HT1080 (cell line): ENCODE results near the gene FAM20C. TPM values are rescaled to one million over a fixed set of nuclear protein-coding genes. Genes with fewer than 3 reads are reported as not detected.

Experiments
- DNase-seq: peaks from one replicate; pipeline ENCODE4 v3.0.0-alpha.2; 2015; ENCODE audit warnings: low read depth
- total RNA-seq: library from RNA; depleted of rRNA; stranded (reverse); fragments of >200 nt; shearing (Covaris generic); gene quantifications from 2 replicates; pipeline ENCODE4 v1.2.3, GENCODE V29; 2014

FAM20C gene
- total RNA-seq, 1 experiment from 2014 or later = 31.3 TPM

DNA sequence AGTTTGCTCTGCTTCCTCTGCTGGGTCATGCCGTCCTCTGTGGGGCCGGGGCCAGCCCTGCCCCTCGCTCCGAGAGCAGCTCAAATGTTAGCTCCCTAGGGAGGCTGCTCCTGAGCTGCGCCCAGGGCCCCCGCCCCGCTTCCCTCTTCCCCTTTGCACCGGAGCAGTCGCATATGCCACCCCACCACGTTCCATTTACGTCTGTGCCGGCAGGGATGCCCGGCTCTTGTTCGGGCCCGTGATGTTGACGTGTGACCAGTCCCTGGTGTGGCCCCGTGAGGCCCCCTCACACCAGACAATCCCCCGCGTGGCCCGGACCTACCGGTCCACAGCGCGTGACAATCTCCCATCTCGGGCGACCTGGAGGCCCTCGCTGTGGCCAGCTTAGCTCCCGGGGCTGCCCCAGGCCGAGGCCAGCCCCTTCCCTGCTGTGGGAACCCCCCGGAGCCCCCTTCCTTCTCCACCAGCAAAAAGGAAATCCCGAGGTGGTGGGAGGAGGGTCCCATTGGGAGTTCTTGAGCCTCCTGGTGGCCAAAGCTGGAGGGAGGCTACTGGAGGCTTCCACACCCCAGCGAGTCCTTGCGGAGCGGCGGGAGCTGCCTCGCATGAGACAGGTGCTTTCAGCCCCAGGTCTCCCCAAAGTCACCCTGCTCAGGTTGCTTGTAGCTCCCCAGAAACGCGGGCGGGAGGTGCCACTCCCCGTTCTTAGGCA lies 15.2 kb downstream of the FAM20C start:
- no peak for DNase-seq

DNA sequence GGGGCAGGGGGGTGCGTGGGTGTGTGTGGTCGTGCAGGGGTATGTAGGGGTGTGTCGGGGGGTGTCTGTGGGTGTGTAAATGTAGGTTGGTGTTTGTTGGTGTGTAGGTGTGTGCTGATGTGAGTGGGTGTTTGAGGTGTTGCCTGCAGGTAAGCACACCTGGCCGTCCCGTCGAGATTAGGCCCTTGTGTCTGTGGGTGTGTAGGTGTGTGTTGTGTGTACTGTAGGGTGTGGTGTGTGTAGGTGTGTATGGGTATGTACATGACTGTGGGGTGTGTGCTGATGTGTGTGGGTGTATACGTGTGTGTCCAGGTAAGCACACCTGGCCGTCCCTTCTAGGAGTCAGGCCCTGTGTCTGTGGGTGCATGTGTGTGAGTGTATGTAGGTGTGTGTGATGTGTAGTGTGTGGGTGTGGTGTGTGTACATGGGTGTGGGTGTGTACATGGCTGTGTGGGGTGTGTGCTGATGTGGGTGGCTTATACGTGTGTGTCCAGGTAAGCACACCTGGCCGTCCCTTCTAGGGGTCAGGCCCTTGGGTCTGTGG lies 15.8 kb downstream of the FAM20C start:
- DNase-seq = no peak

DNA sequence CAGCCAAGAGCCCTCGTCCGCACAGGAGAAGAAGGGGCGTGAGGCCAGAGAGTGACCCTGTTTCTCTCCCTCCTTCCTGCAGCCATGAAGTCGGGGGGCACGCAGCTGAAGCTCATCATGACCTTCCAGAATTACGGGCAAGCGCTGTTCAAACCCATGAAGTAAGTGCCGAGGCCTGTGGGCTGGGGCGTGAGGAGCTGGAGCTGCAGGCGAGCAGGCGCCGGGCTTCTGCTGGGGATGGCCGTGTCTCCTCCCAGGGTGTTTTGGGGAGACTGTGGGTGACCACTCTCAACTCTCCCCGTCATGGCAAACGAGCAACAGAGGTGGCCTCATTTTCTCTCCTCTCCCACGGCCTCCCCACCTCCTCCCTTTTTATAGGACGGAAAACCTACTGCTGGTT lies 16.4 kb downstream of the FAM20C start:
- DNase-seq = no peak

GRCh38 chr7:209416-209815 lies 17.0 kb downstream of the FAM20C start:
- no peak for DNase-seq

DNA sequence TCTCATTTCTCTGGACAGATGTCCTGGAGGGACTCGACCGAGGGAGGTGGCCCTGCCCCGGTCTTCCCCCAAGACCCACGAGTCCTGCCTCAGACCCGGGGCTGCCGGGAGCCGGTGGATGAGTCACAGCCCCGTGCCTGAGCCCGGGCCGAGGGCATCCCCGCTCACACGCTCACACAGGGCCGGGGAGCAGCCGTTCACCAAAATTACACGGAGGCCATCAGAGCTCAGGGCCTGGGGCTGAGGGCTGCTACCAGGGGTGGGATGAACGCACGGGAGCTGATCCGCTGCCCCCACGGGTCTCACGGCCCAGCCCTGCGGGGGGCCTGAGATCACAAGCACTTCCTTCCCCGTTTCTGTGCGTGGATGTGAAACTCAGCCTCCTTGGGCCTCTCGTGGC lies 17.5 kb downstream of the FAM20C start:
- no peak for DNase-seq

- no peak for DNase-seq
Measured at GRCh38 chr7:210401-210925, 18.1 kb downstream of the FAM20C start.

- no peak for DNase-seq
Measured at GRCh38 chr7:211033-211714, 18.8 kb downstream of the FAM20C start.

- DNase-seq = no peak
Measured at GRCh38 chr7:211715-212058, 19.3 kb downstream of the FAM20C start.

- DNase-seq = no peak
Measured at GRCh38 chr7:212754-213153, 20.4 kb downstream of the FAM20C start.

DNA sequence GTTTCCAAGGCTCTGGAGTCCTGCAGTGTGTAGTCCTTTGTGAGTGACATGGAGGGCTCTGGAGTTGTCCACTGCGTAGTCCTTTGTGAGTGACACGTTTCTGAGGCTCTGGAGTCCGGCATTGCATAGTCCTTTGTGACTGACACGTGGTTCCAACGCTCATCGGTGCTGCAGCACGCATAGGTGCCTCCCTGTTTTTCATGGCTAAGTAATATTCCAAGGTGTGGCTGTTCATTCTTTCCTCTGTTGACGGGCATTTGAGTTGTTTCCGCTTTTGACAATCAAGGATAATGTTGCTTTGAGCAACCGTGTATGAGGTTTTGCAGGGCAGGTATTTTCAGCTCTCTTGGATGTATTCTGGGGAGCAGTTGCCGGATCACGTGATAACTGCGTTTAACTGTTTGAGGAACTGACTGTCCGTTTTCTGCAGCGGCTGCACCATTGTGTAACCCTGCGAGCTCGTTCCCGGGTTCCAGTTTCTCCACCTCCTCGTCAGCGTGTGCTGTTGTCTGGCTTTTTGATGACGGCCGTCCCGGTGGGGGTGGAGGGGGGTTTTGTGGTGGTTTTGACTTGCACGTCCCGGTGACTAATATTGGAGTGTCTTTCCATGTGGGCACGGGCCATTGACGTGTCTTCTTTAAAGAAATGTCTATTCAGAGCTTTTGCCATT lies 21.1 kb downstream of the FAM20C start:
- DNase-seq = no peak

- peak; percentile 43 for DNase-seq
Measured at GRCh38 chr7:214410-215212, 22.2 kb downstream of the FAM20C start.

DNA sequence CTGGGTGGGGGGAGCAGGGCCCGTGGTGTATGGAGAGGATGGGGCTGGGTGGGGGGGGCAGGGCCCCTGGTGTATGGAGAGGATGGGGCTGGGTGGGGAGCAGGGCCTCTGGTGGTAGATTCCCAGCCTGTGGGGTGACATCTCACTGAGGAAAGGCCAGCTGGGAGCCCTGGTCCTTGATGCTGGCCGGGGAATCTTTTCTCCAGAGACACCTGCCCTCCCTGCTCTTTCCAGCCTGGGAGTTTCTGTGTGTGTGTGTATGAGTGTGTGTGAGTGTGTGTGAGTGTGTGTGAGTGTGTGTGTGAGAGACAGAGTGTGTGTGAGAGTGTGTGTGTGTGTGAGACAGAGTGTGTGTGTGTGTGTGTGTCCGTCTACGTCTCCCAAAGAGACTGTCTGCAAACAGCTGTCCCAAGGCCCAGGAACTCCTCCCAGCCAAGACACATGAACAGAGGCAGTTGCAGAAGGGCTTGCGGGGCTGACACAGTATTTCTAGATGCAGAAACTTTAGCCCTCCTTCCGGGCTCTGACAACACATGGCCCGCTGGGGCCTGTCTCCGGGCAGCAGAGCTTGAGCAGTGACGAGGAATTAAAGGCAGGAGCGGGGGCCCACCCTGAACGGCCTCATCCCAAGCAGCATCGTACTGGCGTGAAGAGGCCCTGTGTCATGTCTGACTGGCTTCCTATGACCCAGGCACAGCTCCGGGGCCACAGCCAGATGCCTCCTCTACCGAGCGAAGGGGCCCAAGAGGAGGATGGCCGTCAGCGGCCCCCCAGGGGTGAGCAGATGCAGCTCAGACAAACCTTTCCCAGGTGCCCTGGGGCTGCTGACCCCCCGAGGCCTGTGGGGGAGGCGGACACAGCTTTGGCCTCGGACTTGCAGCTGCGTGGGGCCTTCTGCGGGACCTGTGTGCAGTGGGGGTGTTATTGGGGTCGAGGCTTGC lies 24.3 kb downstream of the FAM20C start:
- DNase-seq = no peak

DNA sequence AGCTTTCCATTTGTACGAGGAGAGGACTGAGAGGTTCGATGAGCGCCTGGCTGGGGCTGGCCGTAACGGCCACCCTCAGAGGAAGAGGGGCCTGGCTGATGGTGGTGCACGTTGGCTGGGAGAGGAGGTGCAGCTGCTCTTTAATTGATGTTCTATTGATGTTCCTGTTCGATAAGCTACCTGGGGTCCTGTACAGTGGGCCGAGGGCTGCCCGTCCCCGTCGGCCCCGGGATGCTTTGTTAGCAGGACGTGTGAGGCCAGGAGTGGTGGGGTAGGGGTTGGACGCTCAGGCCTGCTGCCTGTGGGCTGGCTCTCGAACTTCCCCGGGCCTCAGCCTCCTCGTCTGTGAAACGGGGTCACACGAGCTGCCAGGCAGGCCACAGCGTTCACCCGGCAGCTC lies 25.4 kb downstream of the FAM20C start:
- DNase-seq = no peak

- DNase-seq = no peak
Measured at GRCh38 chr7:218316-218715, 25.9 kb downstream of the FAM20C start.

DNA sequence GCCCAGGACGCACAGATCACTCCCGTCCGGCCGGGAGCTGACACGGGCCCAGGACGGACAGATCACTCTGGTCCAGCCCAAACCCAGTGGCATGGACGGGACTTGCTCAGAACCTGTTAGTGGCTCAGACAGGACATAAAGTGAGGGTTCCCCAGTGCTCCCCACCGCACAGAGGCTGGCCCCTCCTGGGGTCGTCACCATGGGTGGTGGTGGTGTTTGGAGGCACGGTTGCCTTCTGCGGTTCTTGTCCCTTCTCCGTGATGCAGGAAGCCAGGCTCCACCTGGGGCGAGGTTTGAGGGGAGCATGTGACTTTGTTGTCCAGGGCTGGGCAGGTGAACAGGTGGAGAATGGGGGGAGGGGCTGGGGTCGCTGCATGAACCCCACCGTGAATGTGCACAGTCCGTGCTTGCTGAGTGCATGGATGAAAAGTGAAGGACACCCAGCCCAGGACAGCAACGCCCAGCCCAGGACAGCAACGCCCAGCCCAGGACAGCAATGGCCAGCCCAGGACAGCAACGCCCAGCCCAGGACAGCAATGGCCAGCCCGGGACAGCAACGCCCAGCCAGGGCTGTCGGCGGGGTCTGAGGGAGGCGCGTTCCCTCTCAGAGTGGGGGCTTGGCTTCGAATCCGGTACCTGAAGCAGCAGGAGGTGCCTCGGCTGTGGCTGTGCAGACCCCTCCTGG lies 26.7 kb downstream of the FAM20C start:
- no peak for DNase-seq

GRCh38 chr7:219581-220150 lies 27.3 kb downstream of the FAM20C start:
- DNase-seq = no peak

GRCh38 chr7:220151-220841 lies 27.9 kb downstream of the FAM20C start:
- no peak for DNase-seq

GRCh38 chr7:221978-222715 lies 29.8 kb downstream of the FAM20C start:
- no peak for DNase-seq
